GM23338 (cell line): ENCODE results near the gene LCE1B. TPM values are rescaled to one million over a fixed set of nuclear protein-coding genes. Genes with fewer than 3 reads are reported as not detected.
A peak's percentile ranks its signal among the peaks of the same experiment; 100 is the strongest.

Source experiments
- ATAC-seq: fragments of 200-7000 bp; cut with Tn5 transposase; 3 replicates; pipeline ENCODE4 v1.9.1; 2020
- DNase-seq: peaks from one replicate; pipeline ENCODE4 v3.0.0-alpha.2; 2015; ENCODE audit warnings: low spot score
- H2AFZ ChIP-seq: fragments of 200-600 bp; sonication (generic); 2 replicates; pipeline ENCODE4 v1.8.0; 2016; ENCODE audit warnings: antibody characterized with exemption, mild to moderate bottlenecking, moderate library complexity
- H3F3A ChIP-seq: fragments of 200-600 bp; sonication (generic); replicated peaks from 2 replicates; pipeline ENCODE4 v1.8.0; 2017; ENCODE audit warnings: antibody characterized with exemption, mixed run types, low read depth
- H3K27ac ChIP-seq: fragments of 200-600 bp; sonication (generic); 2 replicates; pipeline ENCODE4 v1.6.1; 2016; ENCODE audit warnings: low read depth
- H3K27me3 ChIP-seq: fragments of 200-600 bp; sonication (generic); 2 replicates; pipeline ENCODE4 v1.8.0; 2016; ENCODE audit warnings: mild to moderate bottlenecking, mixed run types, moderate library complexity; ENCODE audit not compliant: insufficient read depth
- H3K36me3 ChIP-seq: fragments of 200-600 bp; sonication (generic); 2 replicates; pipeline ENCODE4 v1.8.0; 2016; ENCODE audit warnings: mild to moderate bottlenecking; ENCODE audit not compliant: insufficient read depth
- H3K4me1 ChIP-seq: fragments of 200-600 bp; sonication (generic); 2 replicates; pipeline ENCODE4 v1.8.0; 2016; ENCODE audit warnings: mild to moderate bottlenecking, moderate library complexity; ENCODE audit not compliant: insufficient read depth
- H3K4me2 ChIP-seq: fragments of 200-600 bp; sonication (generic); 2 replicates; pipeline ENCODE4 v1.7.1; 2017; ENCODE audit warnings: mixed run types
- H3K4me3 ChIP-seq: fragments of 200-600 bp; sonication (generic); 2 replicates; pipeline ENCODE4 v1.6.1; 2016; ENCODE audit warnings: mixed run types
- H3K79me2 ChIP-seq: fragments of 200-600 bp; sonication (generic); replicated peaks from 2 replicates; pipeline ENCODE4 v1.8.0; 2017; ENCODE audit warnings: mild to moderate bottlenecking; ENCODE audit not compliant: insufficient read depth
- H3K9me2 ChIP-seq: fragments of 200-600 bp; sonication (generic); 2 replicates; pipeline ENCODE4 v1.8.0; 2017; ENCODE audit not compliant: insufficient read depth
- H4K20me1 ChIP-seq: fragments of 200-600 bp; sonication (generic); replicated peaks from 2 replicates; pipeline ENCODE4 v1.8.0; 2017; ENCODE audit warnings: mild to moderate bottlenecking; ENCODE audit not compliant: insufficient read depth
- H3K27ac Mint-ChIP-seq: 2 replicates; pipeline ENCODE4 v1.8.0; 2020; ENCODE audit warnings: inconsistent platforms, mild to moderate bottlenecking, moderate library complexity, mixed read lengths
- H3K27me3 Mint-ChIP-seq: 3 replicates; pipeline ENCODE4 v1.8.0; 2022; ENCODE audit warnings: low read depth, mild to moderate bottlenecking, moderate library complexity, mixed read lengths, inconsistent platforms; ENCODE audit not compliant: insufficient read depth, poor library complexity
- H3K36me3 Mint-ChIP-seq: 3 replicates; pipeline ENCODE4 v1.8.0; 2021; ENCODE audit warnings: low read depth, mild to moderate bottlenecking, inconsistent platforms, moderate library complexity, mixed read lengths
- H3K4me1 Mint-ChIP-seq: 3 replicates; pipeline ENCODE4 v1.8.0; 2020; ENCODE audit warnings: mild to moderate bottlenecking, inconsistent platforms, mixed read lengths
- H3K4me3 Mint-ChIP-seq: 3 replicates; pipeline ENCODE4 v1.8.0; 2021; ENCODE audit warnings: moderate library complexity, mild to moderate bottlenecking, inconsistent platforms, mixed read lengths
- H3K9me3 Mint-ChIP-seq: 3 replicates; pipeline ENCODE4 v1.8.0; 2020; ENCODE audit warnings: moderate library complexity, mild to moderate bottlenecking, inconsistent platforms, mixed read lengths
- CREB1 ChIP-seq: fragments of 250-450 bp; sonication (Bioruptor Pico); IDR thresholded peaks from 2 replicates; pipeline ENCODE4 v1.5.0; 2020; ENCODE audit warnings: low read depth, mild to moderate bottlenecking, moderate library complexity
- ETS1 ChIP-seq: IDR thresholded peaks from 2 replicates; pipeline ENCODE4 v1.6.1; 2016; ENCODE audit warnings: antibody characterized with exemption
- EZH2phosphoT487 ChIP-seq: fragments of 200-600 bp; sonication (generic); IDR thresholded peaks from one replicate; pipeline ENCODE4 v1.8.1; 2018; ENCODE audit warnings: antibody characterized with exemption; ENCODE audit not compliant: unreplicated experiment
- JUNB ChIP-seq: IDR thresholded peaks from one replicate; pipeline ENCODE4 v1.6.1; 2016; ENCODE audit warnings: antibody characterized with exemption; ENCODE audit not compliant: unreplicated experiment
- POLR2AphosphoS5 ChIP-seq: IDR thresholded peaks from 2 replicates; pipeline ENCODE4 v1.6.1; 2016; ENCODE audit warnings: antibody characterized with exemption, low read depth
- STAT1 ChIP-seq: IDR thresholded peaks from one replicate; pipeline ENCODE4 v1.6.1; 2016; ENCODE audit warnings: antibody characterized with exemption; ENCODE audit not compliant: unreplicated experiment
- ZNF114 ChIP-seq: fragments of 250-450 bp; sonication (Bioruptor Pico); IDR thresholded peaks from 2 replicates; pipeline ENCODE4 v1.5.0; 2020; ENCODE audit warnings: mild to moderate bottlenecking, moderate library complexity
- ZNF462 ChIP-seq: fragments of 250-450 bp; sonication (Bioruptor Pico); IDR thresholded peaks from 2 replicates; pipeline ENCODE4 v1.5.0; 2020; ENCODE audit warnings: mild to moderate bottlenecking, moderate library complexity
- polyA plus RNA-seq: library from polyadenylated mRNA; unstranded; fragments of >200 nt; fragmentation: Nextera tagmentation; extraction: Ambion mirVana; gene quantifications from 2 replicates; pipeline ENCODE4 v1.2.1, GENCODE V29; 2016
- total RNA-seq: library from RNA; depleted of rRNA; stranded (reverse); fragments of >200 nt; shearing (Covaris generic); gene quantifications from 2 replicates; pipeline ENCODE4 v1.2.3, GENCODE V29; 2014
- TF ChIP-seq, protein P1 (sequence below): IDR thresholded peaks from one replicate; pipeline ENCODE4 v1.6.1; 2018; ENCODE audit warnings: antibody characterized with exemption; ENCODE audit not compliant: unreplicated experiment

The LCE1B gene
- total and polyA plus RNA-seq, 2 experiments from 2014 or later: not detected

DNA sequence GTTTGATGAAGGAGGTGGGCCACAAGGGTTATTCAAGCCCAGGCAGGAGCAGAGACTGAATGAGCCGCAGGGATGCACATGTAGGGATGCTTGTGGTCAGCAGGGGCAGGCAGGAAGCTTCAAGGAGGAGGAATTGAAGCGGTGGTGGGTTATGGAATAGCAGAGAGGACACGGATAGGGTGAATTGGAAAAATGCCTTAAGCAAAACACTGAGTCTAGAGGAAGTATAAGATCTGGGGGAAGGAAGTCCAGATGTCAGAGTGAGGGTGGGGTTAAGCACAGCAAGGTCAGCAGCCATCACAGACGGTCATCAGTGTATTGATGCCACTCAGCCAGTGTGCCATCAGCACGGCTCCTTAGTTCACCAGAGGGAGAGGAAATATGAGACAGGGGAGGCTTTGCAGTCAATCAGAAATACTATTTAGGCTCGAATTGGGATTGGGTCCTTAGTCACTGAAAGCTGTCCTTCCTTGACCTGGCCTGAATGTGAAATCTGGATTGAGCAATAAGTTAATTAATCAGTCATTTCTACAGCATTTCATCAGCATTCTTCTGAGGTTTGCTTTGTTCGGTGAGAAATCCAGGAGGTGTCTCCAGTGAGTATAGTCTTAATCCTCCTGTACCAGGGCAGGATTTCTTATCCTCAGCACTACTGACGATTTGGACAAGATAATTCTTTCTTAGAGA, 42.8 kb upstream of the LCE1B start:
- ATAC-seq (peak; percentile 86), DNase-seq (peak; percentile 57)
- no peak overlapping the region for H3K4me2 ChIP-seq
- no peak overlapping the region for H3K4me3 ChIP-seq
- TF ChIP-seq STAT1: no peak
- no peak for TF ChIP-seq EZH2phosphoT487
- Mint-ChIP-seq H3K4me3 (no peak overlapping the region), H3K4me1 (peaks cover 3% of the 10 kb centered on the region; the same call in 2 of the 3 replicates), H3K27ac (no peak overlapping the region), H3K9me3 (no peaks in the 10 kb centered on the region; the same call in none of the 3 replicates), H3K36me3 (no peaks in the 10 kb centered on the region; the same call in 2 of the 3 replicates), H3K27me3 (peaks cover 3% of the 10 kb centered on the region)
- H3K27me3 ChIP-seq: no peaks in the 10 kb centered on the region
- H3K79me2 ChIP-seq: no peaks in the 10 kb centered on the region
- peaks cover 12% of the 10 kb centered on the region; the same call in 1 of the 2 replicates for H3K9me2 ChIP-seq
- no peaks in the 10 kb centered on the region for H4K20me1 ChIP-seq
- H3K27ac ChIP-seq: no peak overlapping the region
- H3K36me3 ChIP-seq: no peaks in the 10 kb centered on the region
- no peaks in the 10 kb centered on the region for H3K4me1 ChIP-seq
- H3F3A ChIP-seq: no peaks in the 10 kb centered on the region
- H2AFZ ChIP-seq: no peak overlapping the region; the same call in 1 of the 2 replicates

DNA sequence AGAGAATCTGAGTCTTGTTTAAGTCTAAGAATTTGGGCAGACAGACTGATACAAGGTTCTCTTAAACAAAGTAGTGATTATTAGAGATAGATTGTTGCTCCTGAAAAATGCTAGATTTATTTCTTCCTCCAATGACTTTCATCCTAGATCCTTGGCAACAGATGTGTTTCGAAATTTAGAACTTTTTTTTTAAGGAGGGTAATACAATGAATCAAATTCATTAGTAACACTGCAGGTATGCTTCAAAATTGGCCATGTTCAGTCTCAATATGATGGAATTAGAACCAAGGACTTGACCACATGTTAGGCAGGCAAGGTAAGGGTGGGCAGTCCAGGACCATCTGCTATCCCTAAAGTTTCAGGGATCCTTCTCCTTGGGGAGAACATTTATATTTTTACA, 41.4 kb upstream of the LCE1B start:
- Histone ChIP-seq H3K4me2 (no peak overlapping the region), H3F3A (no peaks in the 10 kb centered on the region), H4K20me1 (no peaks in the 10 kb centered on the region), H3K4me1 (no peaks in the 10 kb centered on the region), H3K27me3 (no peaks in the 10 kb centered on the region), H3K4me3 (no peak overlapping the region), H2AFZ (0 out of 2 replicates have a peak overlapping the region, but pooled peaks have one; percentile 3), H3K79me2 (no peaks in the 10 kb centered on the region), H3K27ac (no peak overlapping the region), H3K9me2 (peaks cover 15% of the 10 kb centered on the region; the same call in 1 of the 2 replicates), H3K36me3 (no peaks in the 10 kb centered on the region)
- peaks cover 5% of the 10 kb centered on the region for H3K9me3 Mint-ChIP-seq
- H3K4me1 Mint-ChIP-seq: peaks cover 3% of the 10 kb centered on the region; the same call in 2 of the 3 replicates
- H3K27me3 Mint-ChIP-seq: peaks cover 7% of the 10 kb centered on the region
- no peak overlapping the region for H3K27ac Mint-ChIP-seq
- ATAC-seq (no peak), DNase-seq (no peak)
- H3K36me3 Mint-ChIP-seq: no peaks in the 10 kb centered on the region; the same call in 2 of the 3 replicates
- no peak overlapping the region for H3K4me3 Mint-ChIP-seq
- TF ChIP-seq EZH2phosphoT487 (no peak), STAT1 (no peak), POLR2AphosphoS5 (no peak), ZNF462 (no peak), JUNB (no peak), ZNF114 (no peak), ETS1 (no peak), CREB1 (CRISPR knock-in tag) (no peak)
- TF ChIP-seq, protein P1, sequence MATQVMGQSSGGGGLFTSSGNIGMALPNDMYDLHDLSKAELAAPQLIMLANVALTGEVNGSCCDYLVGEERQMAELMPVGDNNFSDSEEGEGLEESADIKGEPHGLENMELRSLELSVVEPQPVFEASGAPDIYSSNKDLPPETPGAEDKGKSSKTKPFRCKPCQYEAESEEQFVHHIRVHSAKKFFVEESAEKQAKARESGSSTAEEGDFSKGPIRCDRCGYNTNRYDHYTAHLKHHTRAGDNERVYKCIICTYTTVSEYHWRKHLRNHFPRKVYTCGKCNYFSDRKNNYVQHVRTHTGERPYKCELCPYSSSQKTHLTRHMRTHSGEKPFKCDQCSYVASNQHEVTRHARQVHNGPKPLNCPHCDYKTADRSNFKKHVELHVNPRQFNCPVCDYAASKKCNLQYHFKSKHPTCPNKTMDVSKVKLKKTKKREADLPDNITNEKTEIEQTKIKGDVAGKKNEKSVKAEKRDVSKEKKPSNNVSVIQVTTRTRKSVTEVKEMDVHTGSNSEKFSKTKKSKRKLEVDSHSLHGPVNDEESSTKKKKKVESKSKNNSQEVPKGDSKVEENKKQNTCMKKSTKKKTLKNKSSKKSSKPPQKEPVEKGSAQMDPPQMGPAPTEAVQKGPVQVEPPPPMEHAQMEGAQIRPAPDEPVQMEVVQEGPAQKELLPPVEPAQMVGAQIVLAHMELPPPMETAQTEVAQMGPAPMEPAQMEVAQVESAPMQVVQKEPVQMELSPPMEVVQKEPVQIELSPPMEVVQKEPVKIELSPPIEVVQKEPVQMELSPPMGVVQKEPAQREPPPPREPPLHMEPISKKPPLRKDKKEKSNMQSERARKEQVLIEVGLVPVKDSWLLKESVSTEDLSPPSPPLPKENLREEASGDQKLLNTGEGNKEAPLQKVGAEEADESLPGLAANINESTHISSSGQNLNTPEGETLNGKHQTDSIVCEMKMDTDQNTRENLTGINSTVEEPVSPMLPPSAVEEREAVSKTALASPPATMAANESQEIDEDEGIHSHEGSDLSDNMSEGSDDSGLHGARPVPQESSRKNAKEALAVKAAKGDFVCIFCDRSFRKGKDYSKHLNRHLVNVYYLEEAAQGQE: no peak
